IMR-90 (cell line): ENCODE measurements around the gene HLA-DQB1. TPM values are rescaled to one million over a fixed set of nuclear protein-coding genes. Genes with fewer than 3 reads are reported as not detected.

Source experiments
- ATAC-seq: fragments of 200-7000 bp; cut with Tn5 transposase; 2 replicates; pipeline ENCODE4 v1.9.1; 2020; ENCODE audit warnings: low read depth, mild to moderate bottlenecking, moderate library complexity
- BruUV-seq: library from RNA; stranded (reverse); fragments of 400-500 nt; replicated peaks from 2 replicates; lab custom pipeline; 2021; lab: Mats Ljungman, UMichigan
- CTCF ChIA-PET: fragments of 300-600 bp; formaldehyde crosslinking; extraction: SDS; loops from one replicate; lab custom pipeline; 2021; ENCODE audit warnings: antibody characterized with exemption; lab: Yijun Ruan, JAX
- POLR2A ChIA-PET: fragments of 300-600 bp; sonication (Branson Sonifier 250); formaldehyde crosslinking; loops from one replicate; lab custom pipeline; 2022; ENCODE audit warnings: antibody characterized with exemption; ENCODE audit not compliant: unreplicated experiment; lab: Charles Lee
- DNase-seq: peaks from one replicate; pipeline ENCODE4 v3.0.0; 2013
- H2AFZ ChIP-seq: replicated peaks from 2 replicates; pipeline ENCODE3; 2013; ENCODE audit warnings: low read length, mild to moderate bottlenecking; ENCODE audit not compliant: poor library complexity
- H2AK5ac ChIP-seq: 2 replicates; pipeline ENCODE4 v1.6.1; 2013; ENCODE audit warnings: low read depth, low read length, inconsistent platforms
- H2AK9ac ChIP-seq: replicated peaks from 2 replicates; pipeline ENCODE3; 2013; ENCODE audit warnings: mild to moderate bottlenecking, low read depth, low read length, moderate library complexity; ENCODE audit not compliant: poor library complexity
- H2BK120ac ChIP-seq: 2 replicates; pipeline ENCODE4 v1.6.1; 2013; ENCODE audit warnings: low read depth, low read length, inconsistent platforms
- H2BK15ac ChIP-seq: 3 replicates; pipeline ENCODE4 v1.6.1; 2013; ENCODE audit warnings: low read depth, low read length, inconsistent platforms
- H2BK20ac ChIP-seq: 2 replicates; pipeline ENCODE4 v1.6.1; 2013; ENCODE audit warnings: low read depth, mild to moderate bottlenecking, inconsistent platforms, low read length, moderate library complexity
- H2BK5ac ChIP-seq: 2 replicates; pipeline ENCODE4 v1.6.1; 2013; ENCODE audit warnings: mild to moderate bottlenecking, low read depth, low read length, inconsistent platforms; ENCODE audit not compliant: poor library complexity, severe bottlenecking
- H3K14ac ChIP-seq: replicated peaks from 2 replicates; pipeline ENCODE4 v1.6.1; 2013; ENCODE audit warnings: low read depth, low read length, inconsistent platforms
- H3K18ac ChIP-seq: 2 replicates; pipeline ENCODE4 v1.6.1; 2013; ENCODE audit warnings: low read depth, low read length, control low read depth
- H3K23ac ChIP-seq: 2 replicates; pipeline ENCODE4 v1.6.1; 2013; ENCODE audit warnings: low read depth, low read length, inconsistent platforms
- H3K27ac ChIP-seq: 2 replicates; pipeline ENCODE4 v1.5.1; 2013; ENCODE audit warnings: mild to moderate bottlenecking, control low read depth, low read length; ENCODE audit not compliant: insufficient read depth
- H3K27me3 ChIP-seq: 2 replicates; pipeline ENCODE4 v1.6.1; 2013; ENCODE audit warnings: low read length; ENCODE audit not compliant: control insufficient read depth, insufficient read depth
- H3K36me3 ChIP-seq: 2 replicates; pipeline ENCODE4 v1.6.1; 2013; ENCODE audit warnings: low read length, mixed read lengths; ENCODE audit not compliant: control insufficient read depth, insufficient read depth
- H3K4ac ChIP-seq: 2 replicates; pipeline ENCODE4 v1.6.1; 2013; ENCODE audit warnings: low read depth, low read length, inconsistent platforms
- H3K4me1 ChIP-seq: 2 replicates; pipeline ENCODE4 v1.6.1; 2013; ENCODE audit warnings: low read length, mixed read lengths; ENCODE audit not compliant: control insufficient read depth, insufficient read depth
- H3K4me2 ChIP-seq: 2 replicates; pipeline ENCODE4 v1.6.1; 2013; ENCODE audit warnings: low read depth, mild to moderate bottlenecking, control low read depth, low read length, moderate library complexity
- H3K4me3 ChIP-seq: 2 replicates; pipeline ENCODE4 v1.5.1; 2013; ENCODE audit warnings: low read depth, mild to moderate bottlenecking, control low read depth, low read length, moderate library complexity; ENCODE audit not compliant: insufficient read depth
- H3K56ac ChIP-seq: 2 replicates; pipeline ENCODE4 v1.6.1; 2013; ENCODE audit warnings: low read length, inconsistent platforms; ENCODE audit not compliant: insufficient read depth; ENCODE audit errors: extremely low read depth
- H3K79me1 ChIP-seq, 2 experiments: 2 replicates each; pipeline ENCODE4 v1.6.1; 2013; ENCODE audit warnings: low read length in 2 of 2, inconsistent platforms in 1 of 2, low read depth in 1 of 2
- H3K9ac ChIP-seq: 2 replicates; pipeline ENCODE4 v1.6.1; 2013; ENCODE audit warnings: low read depth, low read length, control low read depth
- H3K9me1 ChIP-seq: 2 replicates; pipeline ENCODE4 v1.6.1; 2013; ENCODE audit warnings: low read length, inconsistent platforms; ENCODE audit not compliant: insufficient read depth
- H3K9me3 ChIP-seq: 2 replicates; pipeline ENCODE4 v1.6.1; 2013; ENCODE audit warnings: low read length; ENCODE audit not compliant: control insufficient read depth, insufficient read depth
- H4K20me1 ChIP-seq: 2 replicates; pipeline ENCODE4 v1.6.1; 2013; ENCODE audit warnings: low read length, inconsistent platforms; ENCODE audit not compliant: insufficient read depth
- H4K5ac ChIP-seq: 2 replicates; pipeline ENCODE4 v1.6.1; 2013; ENCODE audit warnings: mild to moderate bottlenecking, low read depth, low read length, control low read depth
- H4K8ac ChIP-seq, 2 experiments: 2 replicates each; pipeline ENCODE4 v1.6.1; 2013; ENCODE audit warnings: low read depth in 2 of 2, low read length in 2 of 2, control low read depth in 1 of 2, inconsistent platforms in 1 of 2
- H4K91ac ChIP-seq: 2 replicates; pipeline ENCODE4 v1.6.1; 2013; ENCODE audit warnings: low read depth, low read length, inconsistent platforms; ENCODE audit not compliant: insufficient read depth
- BHLHE40 ChIP-seq: fragments of 150-350 bp; IDR thresholded peaks from 2 replicates; pipeline ENCODE4 v1.6.1; 2016; ENCODE audit warnings: mild to moderate bottlenecking, low read depth, low read length
- CEBPB ChIP-seq: IDR thresholded peaks from 2 replicates; pipeline ENCODE4 v1.6.1; 2012; ENCODE audit warnings: low read depth, low read length, improper control_type of control experiment
- CHD1 ChIP-seq: IDR thresholded peaks from 2 replicates; pipeline ENCODE4 v1.6.1; 2012; ENCODE audit warnings: low read depth, low read length, improper control_type of control experiment
- FOS ChIP-seq: fragments of 150-350 bp; IDR thresholded peaks from 2 replicates; pipeline ENCODE4 v1.6.1; 2016; ENCODE audit warnings: low read depth, low read length
- MAFK ChIP-seq: IDR thresholded peaks from 2 replicates; pipeline ENCODE4 v1.6.1; 2012; ENCODE audit warnings: low read depth, low read length, improper control_type of control experiment
- MAZ ChIP-seq: IDR thresholded peaks from 2 replicates; pipeline ENCODE4 v1.6.1; 2012; ENCODE audit warnings: low read depth, mild to moderate bottlenecking, low read length, improper control_type of control experiment, moderate library complexity, borderline replicate concordance
- MXI1 ChIP-seq: IDR thresholded peaks from 2 replicates; pipeline ENCODE4 v1.6.1; 2012; ENCODE audit warnings: low read depth, mild to moderate bottlenecking, low read length, moderate library complexity, borderline replicate concordance
- NFE2L2 ChIP-seq: fragments of 150-350 bp; IDR thresholded peaks from 2 replicates; pipeline ENCODE4 v1.6.1; 2016; ENCODE audit warnings: low read depth, mild to moderate bottlenecking, low read length
- POLR2A ChIP-seq: IDR thresholded peaks from 2 replicates; pipeline ENCODE4 v1.6.1; 2012; ENCODE audit warnings: mild to moderate bottlenecking, low read depth, low read length
- RAD21 ChIP-seq: IDR thresholded peaks from 2 replicates; pipeline ENCODE4 v1.6.1; 2012; ENCODE audit warnings: low read length, improper control_type of control experiment
- RCOR1 ChIP-seq: IDR thresholded peaks from 2 replicates; pipeline ENCODE4 v1.6.1; 2012; ENCODE audit warnings: mild to moderate bottlenecking, low read length, improper control_type of control experiment; ENCODE audit not compliant: insufficient replicate concordance
- RFX5 ChIP-seq: IDR thresholded peaks from 2 replicates; pipeline ENCODE4 v1.8.0; 2012; ENCODE audit warnings: low read depth, mild to moderate bottlenecking, low read length, moderate library complexity
- SMC3 ChIP-seq: fragments of 150-350 bp; IDR thresholded peaks from 2 replicates; pipeline ENCODE4 v1.6.1; 2016; ENCODE audit warnings: low read depth, mild to moderate bottlenecking, antibody characterized with exemption, low read length, moderate library complexity
- WGBS, 2 experiments: methylation state at CpG; one replicate each; pipeline versions ENCODE4 v1.1.5 to v1.1.7; 2013; ENCODE audit warnings: missing lambda C conversion rate in 2 of 2; ENCODE audit not compliant: insufficient read length in 1 of 2; ENCODE audit errors: extremely low coverage in 2 of 2; 5-methylcytosine and 5-hydroxymethylcytosine counted together
- dilution Hi-C: fragments of 300-500 bp; cut with HindIII; formaldehyde crosslinking; loops from one replicate; pipeline ENCODE4 v1.14.3; 2018; ENCODE audit warnings: low sequenced_read_pairs; ENCODE audit not compliant: unreplicated experiment
- in situ Hi-C: fragments of 300-500 bp; cut with MboI; formaldehyde crosslinking; loops from 3 replicates; pipeline ENCODE4 v1.14.3; 2019; ENCODE audit warnings: low sequenced_read_pairs, inconsistent platforms, mixed read lengths
- intact Hi-C: fragments of 100-400 bp; cut with micrococcal nuclease; formaldehyde crosslinking; loops from 2 replicates; pipeline ENCODE4 v1.10.0; 2022
- polyA plus RNA-seq, 3 experiments: library from polyadenylated mRNA; depleted of rRNA; stranded (reverse); fragments of >200 nt; gene quantifications; 2 replicates each; pipeline ENCODE4 v1.2.3, GENCODE V29; 2012; ENCODE audit warnings: low replicate concordance in 1 of 3
- total RNA-seq: library from RNA; depleted of rRNA; stranded (reverse); fragments of >200 nt; gene quantifications from 2 replicates; pipeline ENCODE4 v1.2.3, GENCODE V29; 2012
- TF ChIP-seq, protein P1 (sequence below): fragments of 150-350 bp; IDR thresholded peaks from 2 replicates; pipeline ENCODE4 v1.6.1; 2017; ENCODE audit warnings: mild to moderate bottlenecking, antibody characterized with exemption, low read length, low read depth
- TF ChIP-seq, protein P2 (sequence below): fragments of 150-350 bp; IDR thresholded peaks from 2 replicates; pipeline ENCODE4 v1.6.1; 2016; ENCODE audit warnings: low read depth, mild to moderate bottlenecking, low read length, moderate library complexity, borderline replicate concordance
- TF ChIP-seq, protein P3 (sequence below): conservative IDR thresholded peaks from 2 replicates; pipeline ENCODE4 v1.5.1; 2012; ENCODE audit warnings: mild to moderate bottlenecking, low read depth, low read length, improper control_type of control experiment

Gene HLA-DQB1
- total and polyA plus RNA-seq, 2 of the 4 experiments (the other 2 are of a cell fraction): not detected

DNA sequence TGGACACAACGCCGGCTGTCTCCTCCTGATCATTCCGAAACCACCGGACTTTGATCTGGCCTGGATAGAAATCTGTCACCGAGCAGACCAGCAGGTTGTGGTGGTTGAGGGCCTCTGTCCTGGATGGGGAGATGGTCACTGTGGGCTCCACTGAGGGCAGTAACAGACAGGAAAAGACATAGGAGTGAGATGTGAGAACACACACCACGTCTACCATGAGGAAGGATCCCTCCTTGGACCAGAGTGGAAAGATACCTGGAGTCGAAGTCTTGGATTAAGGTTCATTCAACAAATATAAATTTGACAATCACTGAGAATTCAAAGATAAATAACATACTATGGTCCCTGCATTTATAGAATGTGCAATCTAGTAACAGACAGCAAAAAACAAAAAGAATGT, 4.4 kb downstream of the HLA-DQB1 start:
- Histone ChIP-seq H2AK9ac (no peak overlapping the region), H3K56ac (no peak overlapping the region), H4K5ac (no peak overlapping the region), H3K4me3 (no peak overlapping the region), H2BK5ac (no peak overlapping the region), H3K14ac (no peak overlapping the region), H3K9me1 (no peaks in the 10 kb centered on the region), H3K27ac (no peak overlapping the region), H3K27me3 (no peaks in the 10 kb centered on the region), H4K20me1 (no peaks in the 10 kb centered on the region), H2AFZ (no peak overlapping the region), H4K91ac (no peak overlapping the region), H3K4ac (no peak overlapping the region), H3K36me3 (no peaks in the 10 kb centered on the region), H4K8ac (no peak overlapping the region), H2BK15ac (no peak overlapping the region), H2AK5ac (no peak overlapping the region), H3K4me2 (no peak overlapping the region), H3K23ac (no peak overlapping the region), H3K79me1 (no peaks in the 10 kb centered on the region), H3K4me1 (no peaks in the 10 kb centered on the region), H2BK120ac (no peak overlapping the region), H3K9ac (no peak overlapping the region), H3K18ac (no peak overlapping the region), H3K9me3 (no peaks in the 10 kb centered on the region), H2BK20ac (no peak overlapping the region)
- intact Hi-C loops (loop anchor here (10.0 kb wide), 1 partner anchor 203 kb away; no protein-coding TSS in a partner anchor), in situ Hi-C loops (loop anchor here (5.0 kb wide), 1 partner anchor 100 kb away; the partner anchor contains the start of gene HLA-DQB2), dilution Hi-C loops (no loop called here)
- no peak for DNase-seq
- CTCF ChIA-PET: no interaction called here
- WGBS, 2 experiments: no CpG with 5 or more reads among the region's 7 CpGs
- BruUV-seq: no TSS peak
- no peak for ATAC-seq
- POLR2A ChIA-PET: no interaction called here
- no peak for TF ChIP-seq CEBPB
- TF ChIP-seq RCOR1: no peak
- no peak for TF ChIP-seq RAD21
- TF ChIP-seq CHD1: no peak
- TF ChIP-seq MAZ: no peak
- no peak for TF ChIP-seq FOS
- TF ChIP-seq BHLHE40: no peak
- TF ChIP-seq, protein P1, sequence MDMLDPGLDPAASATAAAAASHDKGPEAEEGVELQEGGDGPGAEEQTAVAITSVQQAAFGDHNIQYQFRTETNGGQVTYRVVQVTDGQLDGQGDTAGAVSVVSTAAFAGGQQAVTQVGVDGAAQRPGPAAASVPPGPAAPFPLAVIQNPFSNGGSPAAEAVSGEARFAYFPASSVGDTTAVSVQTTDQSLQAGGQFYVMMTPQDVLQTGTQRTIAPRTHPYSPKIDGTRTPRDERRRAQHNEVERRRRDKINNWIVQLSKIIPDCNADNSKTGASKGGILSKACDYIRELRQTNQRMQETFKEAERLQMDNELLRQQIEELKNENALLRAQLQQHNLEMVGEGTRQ: no peak
- no peak for TF ChIP-seq NFE2L2
- no peak for TF ChIP-seq RFX5
- no peak for TF ChIP-seq MXI1
- TF ChIP-seq POLR2A: no peak
- TF ChIP-seq, protein P2, sequence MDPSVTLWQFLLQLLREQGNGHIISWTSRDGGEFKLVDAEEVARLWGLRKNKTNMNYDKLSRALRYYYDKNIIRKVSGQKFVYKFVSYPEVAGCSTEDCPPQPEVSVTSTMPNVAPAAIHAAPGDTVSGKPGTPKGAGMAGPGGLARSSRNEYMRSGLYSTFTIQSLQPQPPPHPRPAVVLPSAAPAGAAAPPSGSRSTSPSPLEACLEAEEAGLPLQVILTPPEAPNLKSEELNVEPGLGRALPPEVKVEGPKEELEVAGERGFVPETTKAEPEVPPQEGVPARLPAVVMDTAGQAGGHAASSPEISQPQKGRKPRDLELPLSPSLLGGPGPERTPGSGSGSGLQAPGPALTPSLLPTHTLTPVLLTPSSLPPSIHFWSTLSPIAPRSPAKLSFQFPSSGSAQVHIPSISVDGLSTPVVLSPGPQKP: no peak
- TF ChIP-seq MAFK: no peak
- TF ChIP-seq, protein P3, sequence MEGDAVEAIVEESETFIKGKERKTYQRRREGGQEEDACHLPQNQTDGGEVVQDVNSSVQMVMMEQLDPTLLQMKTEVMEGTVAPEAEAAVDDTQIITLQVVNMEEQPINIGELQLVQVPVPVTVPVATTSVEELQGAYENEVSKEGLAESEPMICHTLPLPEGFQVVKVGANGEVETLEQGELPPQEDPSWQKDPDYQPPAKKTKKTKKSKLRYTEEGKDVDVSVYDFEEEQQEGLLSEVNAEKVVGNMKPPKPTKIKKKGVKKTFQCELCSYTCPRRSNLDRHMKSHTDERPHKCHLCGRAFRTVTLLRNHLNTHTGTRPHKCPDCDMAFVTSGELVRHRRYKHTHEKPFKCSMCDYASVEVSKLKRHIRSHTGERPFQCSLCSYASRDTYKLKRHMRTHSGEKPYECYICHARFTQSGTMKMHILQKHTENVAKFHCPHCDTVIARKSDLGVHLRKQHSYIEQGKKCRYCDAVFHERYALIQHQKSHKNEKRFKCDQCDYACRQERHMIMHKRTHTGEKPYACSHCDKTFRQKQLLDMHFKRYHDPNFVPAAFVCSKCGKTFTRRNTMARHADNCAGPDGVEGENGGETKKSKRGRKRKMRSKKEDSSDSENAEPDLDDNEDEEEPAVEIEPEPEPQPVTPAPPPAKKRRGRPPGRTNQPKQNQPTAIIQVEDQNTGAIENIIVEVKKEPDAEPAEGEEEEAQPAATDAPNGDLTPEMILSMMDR: no peak
- TF ChIP-seq SMC3: no peak
